ENCODE measurements around the gene TAF9. TPM values are rescaled to one million over a fixed set of nuclear protein-coding genes. Genes with fewer than 3 reads are reported as not detected.

The TAF9 gene
- total and polyA plus RNA-seq, 8 donors: 39.1 to 56.0 (median 52.3) TPM

Other genes starting within 250 kb of the TAF9 start
- gene CCNB1, start 202.4 kb downstream of the TAF9 start, total RNA-seq: 10 to 100 TPM in 1 of 2 donors, 1 to 10 TPM in 1; 8.9 to 30.0 TPM
- gene CCNB1, start 202.4 kb downstream of the TAF9 start, polyA plus RNA-seq (ENCODE audit: insufficient read length in 6 of 6): 100 to 1,000 TPM in 2 of 6 donors, 10 to 100 TPM in 4; 65.8 to 146 (median 81.2) TPM
- 1 to 10 TPM; 4.1 to 6.4 TPM for gene CENPH, start 179.9 kb downstream of the TAF9 start, total RNA-seq
- gene CENPH, start 179.9 kb downstream of the TAF9 start, polyA plus RNA-seq (ENCODE audit: insufficient read length in 6 of 6): 10 to 100 TPM; 16.2 to 30.9 (median 23.1) TPM
- 10 to 100 TPM; 15.9 to 22.8 TPM for gene CDK7, start 134.6 kb downstream of the TAF9 start, total RNA-seq
- 10 to 100 TPM; 31.6 to 38.0 (median 32.6) TPM for gene CDK7, start 134.6 kb downstream of the TAF9 start, polyA plus RNA-seq (ENCODE audit: insufficient read length in 6 of 6)
- gene CCDC125, start 36.7 kb downstream of the TAF9 start, total RNA-seq: 10 to 100 TPM; 11.7 to 13.7 TPM
- gene CCDC125, start 36.7 kb downstream of the TAF9 start, polyA plus RNA-seq (ENCODE audit: insufficient read length in 6 of 6): 10 to 100 TPM; 11.0 to 13.5 (median 12.0) TPM
- gene AK6, start within 50 bp of the TAF9 start, total RNA-seq: 10 to 100 TPM; 31.1 to 40.0 TPM
- 10 to 100 TPM; 49.6 to 61.8 (median 51.9) TPM for gene AK6, start within 50 bp of the TAF9 start, polyA plus RNA-seq (ENCODE audit: insufficient read length in 6 of 6)
- gene RAD17, start 298 bp upstream of the TAF9 start, total RNA-seq: 10 to 100 TPM; 18.7 to 19.2 TPM
- gene RAD17, start 298 bp upstream of the TAF9 start, polyA plus RNA-seq (ENCODE audit: insufficient read length in 6 of 6): 10 to 100 TPM; 36.3 to 41.6 (median 37.9) TPM
- 10 to 100 TPM; 24.6 to 38.3 TPM for gene MARVELD2, start 45.6 kb upstream of the TAF9 start, total RNA-seq
- 10 to 100 TPM; 16.1 to 23.9 (median 21.7) TPM for gene MARVELD2, start 45.6 kb upstream of the TAF9 start, polyA plus RNA-seq (ENCODE audit: insufficient read length in 6 of 6)
- gene OCLN, start 123.3 kb upstream of the TAF9 start, total RNA-seq: 100 to 1,000 TPM in 1 of 2 donors, 10 to 100 TPM in 1; 85.7 to 124 TPM
- gene OCLN, start 123.3 kb upstream of the TAF9 start, polyA plus RNA-seq (ENCODE audit: insufficient read length in 6 of 6): 10 to 100 TPM; 38.6 to 51.8 (median 46.4) TPM
- 10 to 100 TPM; 30.6 to 36.0 TPM for gene GTF2H2C, start 190.7 kb upstream of the TAF9 start, total RNA-seq
- gene GTF2H2C, start 190.7 kb upstream of the TAF9 start, polyA plus RNA-seq (ENCODE audit: insufficient read length in 6 of 6): 10 to 100 TPM; 51.2 to 90.1 (median 63.6) TPM

All from left lung (tissue), 8 donors.